ENCODE measurements around the gene PRDM11. TPM values are rescaled to one million over a fixed set of nuclear protein-coding genes. Genes with fewer than 3 reads are reported as not detected.

The PRDM11 gene
- total RNA-seq, 1 experiment from 2014 or later, result 8.3 TPM

- Mint-ChIP-seq H3K4me1 (peaks cover 7% of the 10 kb centered on the region), H3K27me3 (ENCODE audit: low read depth) (peaks cover 79% of the 10 kb centered on the region), H3K36me3 (no peaks in the 10 kb centered on the region), H3K9me3 (no peaks in the 10 kb centered on the region), H3K4me3 (no peak overlapping the region), H3K27ac (no peak overlapping the region)
- no peak for DNase-seq (ENCODE audit: low spot score)
- no peak for TF ChIP-seq ETV6 (CRISPR knock-in tag; IDR thresholded peaks at IDR 0.05)
- no peak for TF ChIP-seq ZBTB21 (CRISPR knock-in tag; IDR thresholded peaks at IDR 0.05; ENCODE audit: borderline replicate concordance)
- TF ChIP-seq JUN (CRISPR knock-in tag; IDR thresholded peaks at IDR 0.05), result no peak
- no peak for TF ChIP-seq NR3C1 (CRISPR knock-in tag; conservative IDR thresholded peaks at IDR 0.05; ENCODE audit: low read depth)
- no peak for TF ChIP-seq ZNF423 (CRISPR knock-in tag; IDR thresholded peaks at IDR 0.05)
- no peak for TF ChIP-seq NFATC4 (CRISPR knock-in tag; IDR thresholded peaks at IDR 0.05)
- no peak for TF ChIP-seq MLX (CRISPR knock-in tag; IDR thresholded peaks at IDR 0.05)
- TF ChIP-seq TP53 (CRISPR knock-in tag; IDR thresholded peaks at IDR 0.05), result no peak
- POLR2A ChIA-PET, result no interaction called here
- no peak for ATAC-seq
- CTCF ChIA-PET, result interaction anchor here (1.2 kb wide), 1 partner anchor 111 kb away, joined by 3 read pairs; no protein-coding TSS in a partner anchor
These were observed 4.8 kb upstream of the PRDM11 start for GRCh38 chr11:45141631-45142030.

GRCh38 chr11:45142241-45143055 is 4.0 kb upstream of the PRDM11 start:
- no peaks in the 10 kb centered on the region for H3K9me3 Mint-ChIP-seq
- CTCF ChIA-PET, result interaction anchor here (1.0 to 1.1 kb wide), 3 partner anchors 32 to 110 kb away, joined by 3 to 6 read pairs (median 5); no protein-coding TSS in a partner anchor
- H3K36me3 Mint-ChIP-seq, result no peaks in the 10 kb centered on the region
- peaks cover 75% of the 10 kb centered on the region for H3K27me3 Mint-ChIP-seq (ENCODE audit: low read depth)
- no peak overlapping the region for H3K4me3 Mint-ChIP-seq
- peaks cover 8% of the 10 kb centered on the region for H3K4me1 Mint-ChIP-seq
- DNase-seq (ENCODE audit: low spot score) (no peak), ATAC-seq (no peak)
- no peak overlapping the region for H3K27ac Mint-ChIP-seq
- POLR2A ChIA-PET, result interaction anchor here (0.6 kb wide), 1 partner anchor 182 kb away, joined by 6 read pairs; no protein-coding TSS in a partner anchor
- no peak for TF ChIP-seq ZNF416 (CRISPR knock-in tag; IDR thresholded peaks at IDR 0.05)
- no peak for TF ChIP-seq PRDM15 (CRISPR knock-in tag; IDR thresholded peaks at IDR 0.05)
- TF ChIP-seq, protein P1, sequence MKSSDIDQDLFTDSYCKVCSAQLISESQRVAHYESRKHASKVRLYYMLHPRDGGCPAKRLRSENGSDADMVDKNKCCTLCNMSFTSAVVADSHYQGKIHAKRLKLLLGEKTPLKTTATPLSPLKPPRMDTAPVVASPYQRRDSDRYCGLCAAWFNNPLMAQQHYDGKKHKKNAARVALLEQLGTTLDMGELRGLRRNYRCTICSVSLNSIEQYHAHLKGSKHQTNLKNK (CRISPR knock-in tag; IDR thresholded peaks at IDR 0.05), result no peak
- no peak for TF ChIP-seq RELA (CRISPR knock-in tag; IDR thresholded peaks at IDR 0.05; ENCODE audit: borderline replicate concordance)
- TF ChIP-seq, protein P2, sequence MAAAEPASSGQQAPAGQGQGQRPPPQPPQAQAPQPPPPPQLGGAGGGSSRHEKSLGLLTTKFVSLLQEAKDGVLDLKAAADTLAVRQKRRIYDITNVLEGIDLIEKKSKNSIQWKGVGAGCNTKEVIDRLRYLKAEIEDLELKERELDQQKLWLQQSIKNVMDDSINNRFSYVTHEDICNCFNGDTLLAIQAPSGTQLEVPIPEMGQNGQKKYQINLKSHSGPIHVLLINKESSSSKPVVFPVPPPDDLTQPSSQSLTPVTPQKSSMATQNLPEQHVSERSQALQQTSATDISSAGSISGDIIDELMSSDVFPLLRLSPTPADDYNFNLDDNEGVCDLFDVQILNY (CRISPR knock-in tag; IDR thresholded peaks at IDR 0.05), result no peak
- no peak for TF ChIP-seq ETV6 (CRISPR knock-in tag; IDR thresholded peaks at IDR 0.05)
- TF ChIP-seq, protein P3, sequence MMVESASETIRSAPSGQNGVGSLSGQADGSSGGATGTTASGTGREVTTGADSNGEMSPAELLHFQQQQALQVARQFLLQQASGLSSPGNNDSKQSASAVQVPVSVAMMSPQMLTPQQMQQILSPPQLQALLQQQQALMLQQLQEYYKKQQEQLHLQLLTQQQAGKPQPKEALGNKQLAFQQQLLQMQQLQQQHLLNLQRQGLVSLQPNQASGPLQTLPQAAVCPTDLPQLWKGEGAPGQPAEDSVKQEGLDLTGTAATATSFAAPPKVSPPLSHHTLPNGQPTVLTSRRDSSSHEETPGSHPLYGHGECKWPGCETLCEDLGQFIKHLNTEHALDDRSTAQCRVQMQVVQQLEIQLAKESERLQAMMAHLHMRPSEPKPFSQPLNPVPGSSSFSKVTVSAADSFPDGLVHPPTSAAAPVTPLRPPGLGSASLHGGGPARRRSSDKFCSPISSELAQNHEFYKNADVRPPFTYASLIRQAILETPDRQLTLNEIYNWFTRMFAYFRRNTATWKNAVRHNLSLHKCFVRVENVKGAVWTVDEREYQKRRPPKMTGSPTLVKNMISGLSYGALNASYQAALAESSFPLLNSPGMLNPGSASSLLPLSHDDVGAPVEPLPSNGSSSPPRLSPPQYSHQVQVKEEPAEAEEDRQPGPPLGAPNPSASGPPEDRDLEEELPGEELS (CRISPR knock-in tag; IDR thresholded peaks at IDR 0.05), result no peak
- no peak for TF ChIP-seq TEAD1 (CRISPR knock-in tag; IDR thresholded peaks at IDR 0.05)
- TF ChIP-seq ZBTB21 (CRISPR knock-in tag; IDR thresholded peaks at IDR 0.05; ENCODE audit: borderline replicate concordance), result no peak
- no peak for TF ChIP-seq CREB1 (CRISPR knock-in tag; IDR thresholded peaks at IDR 0.05)
- no peak for TF ChIP-seq NFATC4 (CRISPR knock-in tag; IDR thresholded peaks at IDR 0.05)
